ENCODE results near the gene ATRIP.
"Not testable (repeated sequence)": the region's sequence is repeated elsewhere in the genome, so short reads cannot be mapped to it uniquely, and the experiment has no call there.

ATRIP gene

GRCh38 chr3:48469046-48469915 lies 22.7 kb downstream of the ATRIP start:
- DNase-seq (ENCODE audit: low spot score), result no peak

GRCh38 chr3:48470286-48470685 lies 23.7 kb downstream of the ATRIP start:
- DNase-seq (ENCODE audit: low spot score), result no peak

GRCh38 chr3:48472673-48472922 lies 26.1 kb downstream of the ATRIP start:
- DNase-seq (ENCODE audit: low spot score), result no peak

GRCh38 chr3:48472923-48473616 lies 26.5 kb downstream of the ATRIP start:
- DNase-seq (ENCODE audit: low spot score), result peak; percentile 92

- DNase-seq (ENCODE audit: low spot score), result no peak
These were observed 27.0 kb downstream of the ATRIP start for GRCh38 chr3:48473617-48473952.

GRCh38 chr3:48474031-48474430 lies 27.5 kb downstream of the ATRIP start:
- DNase-seq (ENCODE audit: low spot score), result not testable (repeated sequence)

- no peak for DNase-seq (ENCODE audit: low spot score)
These were observed 28.1 kb downstream of the ATRIP start for GRCh38 chr3:48474619-48475018.

GRCh38 chr3:48475188-48475587 lies 28.7 kb downstream of the ATRIP start:
- DNase-seq (ENCODE audit: low spot score), result no peak

GRCh38 chr3:48476426-48477053 lies 30.0 kb downstream of the ATRIP start:
- no peak for DNase-seq (ENCODE audit: low spot score)

GRCh38 chr3:48477959-48478520 lies 31.5 kb downstream of the ATRIP start:
- DNase-seq (ENCODE audit: low spot score), result no peak

GRCh38 chr3:48478626-48479555 lies 32.4 kb downstream of the ATRIP start:
- DNase-seq (ENCODE audit: low spot score), result no peak

GRCh38 chr3:48480891-48481290 lies 34.4 kb downstream of the ATRIP start:
- not testable (repeated sequence) for DNase-seq (ENCODE audit: low spot score)

- not testable (repeated sequence) for DNase-seq (ENCODE audit: low spot score)
These were observed 36.3 kb downstream of the ATRIP start for GRCh38 chr3:48482822-48483221.

- no peak for DNase-seq (ENCODE audit: low spot score)
These were observed 40.4 kb downstream of the ATRIP start for GRCh38 chr3:48486952-48487351.

GRCh38 chr3:48492461-48493202 lies 46.1 kb downstream of the ATRIP start:
- DNase-seq (ENCODE audit: low spot score), result no peak

GRCh38 chr3:48493203-48493501 lies 46.6 kb downstream of the ATRIP start:
- no peak for DNase-seq (ENCODE audit: low spot score)

- DNase-seq (ENCODE audit: low spot score), result no peak
These were observed 54.1 kb downstream of the ATRIP start for GRCh38 chr3:48500656-48501055.

- DNase-seq (ENCODE audit: low spot score), result no peak
These were observed 54.7 kb downstream of the ATRIP start for GRCh38 chr3:48501196-48501595.

GRCh38 chr3:48502121-48502520 lies 55.6 kb downstream of the ATRIP start:
- DNase-seq (ENCODE audit: low spot score), result no peak

- no peak for DNase-seq (ENCODE audit: low spot score)
These were observed 56.2 kb downstream of the ATRIP start for GRCh38 chr3:48502728-48503168.

- no peak for DNase-seq (ENCODE audit: low spot score)
These were observed 57.0 kb downstream of the ATRIP start for GRCh38 chr3:48503401-48504050.

Data from COLO829 (cell line).